Measurements from ENCODE around the gene XPNPEP2.

Gene XPNPEP2

DNA sequence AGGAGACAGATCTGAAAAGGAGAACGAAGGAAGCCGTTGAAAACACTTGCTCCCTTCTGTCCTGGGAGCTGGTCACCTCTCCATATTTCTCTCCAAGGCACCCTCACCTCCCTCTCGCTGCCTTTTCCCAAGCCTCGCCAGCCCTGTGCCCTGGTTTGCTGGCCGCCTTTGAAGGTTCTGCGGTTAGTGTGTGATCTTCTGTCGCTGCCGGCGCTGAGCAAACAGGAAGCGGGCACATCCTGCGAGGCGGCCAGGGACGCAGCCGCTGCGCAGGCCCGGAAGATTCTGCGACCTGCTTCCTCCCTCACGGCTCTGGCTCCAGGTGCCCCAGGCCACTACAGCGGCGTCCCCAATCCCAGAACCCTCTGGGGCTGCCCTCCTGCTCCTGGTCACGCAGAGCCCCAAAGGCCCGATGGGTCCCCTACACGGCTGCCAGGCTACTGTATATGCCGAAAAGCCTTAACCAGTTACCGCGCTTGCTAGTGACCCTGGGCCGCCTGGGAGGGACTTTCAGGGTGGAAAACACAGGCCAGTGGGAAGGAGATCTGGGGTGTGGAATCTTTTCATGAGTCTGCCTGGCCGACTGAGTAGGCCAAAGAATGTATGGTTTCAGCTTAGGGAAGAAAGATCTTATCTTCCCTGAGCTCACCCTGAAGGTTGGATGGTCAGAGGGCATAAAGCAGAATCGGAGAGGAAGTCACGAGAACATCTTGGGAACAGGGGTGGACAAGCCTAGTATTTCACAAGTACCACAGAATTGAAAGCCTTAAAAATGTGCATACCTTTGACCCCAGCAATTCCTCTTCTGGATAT is 38.6 kb downstream of the XPNPEP2 start:
- DNase-seq (ENCODE audit: extremely low read depth, insufficient read length): peak; percentile 86
- TF ChIP-seq, protein P1, sequence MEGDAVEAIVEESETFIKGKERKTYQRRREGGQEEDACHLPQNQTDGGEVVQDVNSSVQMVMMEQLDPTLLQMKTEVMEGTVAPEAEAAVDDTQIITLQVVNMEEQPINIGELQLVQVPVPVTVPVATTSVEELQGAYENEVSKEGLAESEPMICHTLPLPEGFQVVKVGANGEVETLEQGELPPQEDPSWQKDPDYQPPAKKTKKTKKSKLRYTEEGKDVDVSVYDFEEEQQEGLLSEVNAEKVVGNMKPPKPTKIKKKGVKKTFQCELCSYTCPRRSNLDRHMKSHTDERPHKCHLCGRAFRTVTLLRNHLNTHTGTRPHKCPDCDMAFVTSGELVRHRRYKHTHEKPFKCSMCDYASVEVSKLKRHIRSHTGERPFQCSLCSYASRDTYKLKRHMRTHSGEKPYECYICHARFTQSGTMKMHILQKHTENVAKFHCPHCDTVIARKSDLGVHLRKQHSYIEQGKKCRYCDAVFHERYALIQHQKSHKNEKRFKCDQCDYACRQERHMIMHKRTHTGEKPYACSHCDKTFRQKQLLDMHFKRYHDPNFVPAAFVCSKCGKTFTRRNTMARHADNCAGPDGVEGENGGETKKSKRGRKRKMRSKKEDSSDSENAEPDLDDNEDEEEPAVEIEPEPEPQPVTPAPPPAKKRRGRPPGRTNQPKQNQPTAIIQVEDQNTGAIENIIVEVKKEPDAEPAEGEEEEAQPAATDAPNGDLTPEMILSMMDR (IDR thresholded peaks at IDR 0.05; ENCODE audit: insufficient read depth, low read length, poor library complexity, severe bottlenecking): no peak
- H3K4me3 ChIP-seq (replicated peaks; ENCODE audit: low read depth, low read length): peak overlapping the region; percentile 43
- H3K27me3 ChIP-seq (replicated peaks; ENCODE audit: control insufficient read depth, insufficient read depth, low read length): no peaks in the 10 kb centered on the region
- peaks cover 4% of the 10 kb centered on the region for H3K36me3 ChIP-seq (ENCODE audit: control insufficient read depth, insufficient read depth, low read length)

DNA sequence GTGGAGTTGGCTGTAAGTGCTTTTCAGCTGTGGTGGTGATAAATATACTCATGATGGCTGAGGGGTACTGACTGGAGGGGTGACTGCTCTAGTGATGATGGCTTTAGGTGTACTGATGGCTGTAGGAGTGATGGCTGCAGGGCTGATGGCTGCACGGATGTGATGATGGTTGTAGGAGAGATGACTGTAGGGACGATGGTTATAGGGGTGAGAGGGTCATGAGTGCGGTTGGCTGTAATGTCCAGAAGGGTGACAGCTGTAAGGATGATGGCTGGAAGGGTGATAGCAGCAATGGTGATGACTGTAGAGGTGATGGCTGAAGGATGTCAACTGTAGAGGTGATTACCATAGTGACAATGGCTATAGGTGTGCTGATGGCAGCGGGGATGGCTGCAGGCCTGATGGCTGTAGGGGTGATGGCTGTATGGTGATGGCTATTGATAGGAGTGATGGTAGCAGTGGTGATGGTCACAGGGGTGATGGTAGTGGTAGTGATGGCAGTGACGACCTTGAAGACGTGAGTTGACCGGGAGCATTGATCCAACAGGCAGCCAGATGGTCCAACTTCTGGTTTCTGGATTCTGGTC is 40.4 kb downstream of the XPNPEP2 start:
- TF ChIP-seq, protein P1 (IDR thresholded peaks at IDR 0.05; ENCODE audit: insufficient read depth, low read length, poor library complexity, severe bottlenecking): no peak

DNA sequence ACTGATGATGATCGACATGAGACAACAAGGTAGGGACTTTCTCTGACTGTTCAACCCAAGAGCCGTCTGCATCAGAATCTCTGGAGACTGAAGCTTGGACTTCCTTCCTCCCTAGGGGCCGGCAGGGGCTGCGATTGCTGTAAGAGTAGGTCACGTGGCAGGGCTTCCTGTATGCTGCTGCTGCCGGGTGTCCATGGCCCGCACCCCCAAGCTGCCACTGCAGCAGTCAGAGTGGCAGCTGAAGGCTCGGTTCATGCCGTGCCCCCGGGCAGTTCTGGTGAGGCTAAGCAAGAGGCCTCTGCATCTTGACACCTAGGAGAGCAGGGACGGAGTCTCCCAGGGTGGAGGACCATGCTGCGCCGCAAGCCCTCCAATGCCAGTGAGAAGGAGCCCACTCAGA is 41.0 kb downstream of the XPNPEP2 start, which contains the start of gene SASH3:
Gene SASH3, plus strand, starts transcription at position 203 of the 400 bp plus-strand sequence. Its CDS starts 149 bp downstream, at position 352.
- H3K36me3 ChIP-seq (ENCODE audit: control insufficient read depth, insufficient read depth, low read length): peaks cover 12% of the 10 kb centered on the region
- H3K27me3 ChIP-seq (replicated peaks; ENCODE audit: control insufficient read depth, insufficient read depth, low read length): no peaks in the 10 kb centered on the region
- peak within 1 kb of the TSS; percentile 79 for H3K4me3 ChIP-seq (replicated peaks; ENCODE audit: low read depth, low read length)
- peak; percentile 77 for DNase-seq (ENCODE audit: extremely low read depth, insufficient read length)
- TF ChIP-seq, protein P1 (IDR thresholded peaks at IDR 0.05; ENCODE audit: insufficient read depth, low read length, poor library complexity, severe bottlenecking): no peak

More for the DNA sequence above, 40.4 kb downstream of the XPNPEP2 start:
- peaks cover 11% of the 10 kb centered on the region for H3K36me3 ChIP-seq (ENCODE audit: control insufficient read depth, insufficient read depth, low read length)
- DNase-seq (ENCODE audit: extremely low read depth, insufficient read length): no peak
- no peaks in the 10 kb centered on the region for H3K27me3 ChIP-seq (replicated peaks; ENCODE audit: control insufficient read depth, insufficient read depth, low read length)
- peak overlapping the region; percentile 79 for H3K4me3 ChIP-seq (replicated peaks; ENCODE audit: low read depth, low read length)

DNA sequence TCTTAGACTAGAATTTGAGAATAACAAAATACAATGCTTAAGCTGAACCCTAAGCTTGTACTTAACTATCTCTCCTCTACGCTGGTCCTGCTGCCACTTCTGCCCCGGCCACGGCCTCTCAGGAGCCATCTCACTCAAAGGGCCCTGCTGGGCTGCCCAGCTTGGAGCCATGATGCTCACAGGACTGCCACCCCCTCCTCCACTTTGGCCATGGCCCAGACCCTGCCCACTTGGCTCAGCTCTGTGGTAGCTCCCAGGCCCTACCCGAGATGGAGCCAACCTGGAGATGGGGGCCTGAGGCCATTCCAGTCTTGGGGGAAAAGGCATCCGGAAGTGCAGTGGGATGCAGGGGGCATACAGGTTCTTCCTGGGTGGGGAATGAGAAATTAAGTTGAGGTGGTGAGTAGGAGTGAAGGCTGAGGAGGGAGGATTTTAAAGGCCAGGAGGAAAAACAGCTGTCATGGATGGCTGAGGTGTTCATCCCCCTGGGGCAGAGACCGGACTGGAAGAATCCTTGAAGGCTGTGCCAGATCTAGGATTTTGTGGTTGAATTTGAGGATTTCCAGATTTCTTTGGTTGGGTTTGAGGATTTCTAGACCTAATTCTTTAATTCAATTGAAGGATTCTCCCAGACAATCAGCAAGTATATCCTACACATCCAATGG is 41.8 kb downstream of the XPNPEP2 start:
- no peak for DNase-seq (ENCODE audit: extremely low read depth, insufficient read length)
- no peaks in the 10 kb centered on the region for H3K27me3 ChIP-seq (replicated peaks; ENCODE audit: control insufficient read depth, insufficient read depth, low read length)
- peaks cover 15% of the 10 kb centered on the region for H3K36me3 ChIP-seq (ENCODE audit: control insufficient read depth, insufficient read depth, low read length)
- TF ChIP-seq, protein P1 (IDR thresholded peaks at IDR 0.05; ENCODE audit: insufficient read depth, low read length, poor library complexity, severe bottlenecking): no peak
- peak overlapping the region; percentile 79 for H3K4me3 ChIP-seq (replicated peaks; ENCODE audit: low read depth, low read length)

DNA sequence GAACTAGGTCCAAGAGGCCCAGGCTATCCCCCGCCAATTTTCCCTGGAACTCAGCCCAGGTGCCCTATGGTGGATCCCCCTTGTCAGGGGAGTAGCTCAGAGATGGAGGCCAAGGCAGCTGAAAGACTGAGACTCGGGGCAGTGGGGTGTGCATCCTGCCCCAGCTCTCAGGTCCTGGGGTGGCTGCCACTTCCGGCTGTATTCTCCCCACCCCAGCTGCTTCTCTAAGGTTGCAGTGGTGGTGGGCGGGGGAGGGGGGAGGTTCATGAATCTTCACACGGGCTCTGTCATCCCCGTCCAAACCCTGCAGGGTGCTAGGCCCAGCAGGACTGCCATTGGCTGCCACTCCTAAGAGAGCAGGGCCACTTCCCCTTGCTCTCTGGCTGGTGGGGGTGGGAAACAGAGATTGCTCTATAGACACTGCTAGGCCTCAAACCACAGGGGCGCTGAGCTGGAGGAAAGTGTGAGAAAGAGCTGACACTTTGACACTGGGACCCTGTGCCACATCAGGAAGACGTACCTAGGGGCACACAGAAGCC is 42.4 kb downstream of the XPNPEP2 start:
- DNase-seq (ENCODE audit: extremely low read depth, insufficient read length): peak; percentile 86
- TF ChIP-seq, protein P1 (IDR thresholded peaks at IDR 0.05; ENCODE audit: insufficient read depth, low read length, poor library complexity, severe bottlenecking): no peak
- H3K4me3 ChIP-seq (replicated peaks; ENCODE audit: low read depth, low read length): peak overlapping the region; percentile 79
- H3K27me3 ChIP-seq (replicated peaks; ENCODE audit: control insufficient read depth, insufficient read depth, low read length): no peaks in the 10 kb centered on the region
- H3K36me3 ChIP-seq (ENCODE audit: control insufficient read depth, insufficient read depth, low read length): peaks cover 15% of the 10 kb centered on the region
